Measurements from ENCODE around the gene TGM6.

- TF ChIP-seq POLR2A (IDR thresholded peaks at IDR 0.05) (no peak), CTCF (IDR thresholded peaks at IDR 0.05) (no peak)
These were observed 14.4 kb downstream of the TGM6 start for GRCh38 chr20:2395136-2395535.
